ENCODE data around the gene EVPL. TPM values are rescaled to one million over a fixed set of nuclear protein-coding genes. Genes with fewer than 3 reads are reported as not detected.

The EVPL gene
- total and polyA plus RNA-seq, 8 donors, result 1.2 to 105 (median 9.0) TPM

GRCh38 chr17:75994802-75995370, 32.2 kb downstream of the EVPL start:
- Histone ChIP-seq H3K27ac (no peak overlapping the region), H3K4me3 (no peak overlapping the region), H3K4me1 (peaks cover 11 to 34% (median 27%) of the 10 kb centered on the region in 4 donors), H3K27me3 (no peaks in the 10 kb centered on the region), H3K9me3 (no peaks in the 10 kb centered on the region), H3K36me3 (peaks cover 11 to 53% (median 41%) of the 10 kb centered on the region in 4 donors)
- no peak for TF ChIP-seq EP300 (IDR thresholded peaks at IDR 0.05)
- TF ChIP-seq POLR2A (IDR thresholded peaks at IDR 0.05), result no peak
- no peak for TF ChIP-seq POLR2AphosphoS5 (IDR thresholded peaks at IDR 0.05)
- no peak for TF ChIP-seq CTCF (IDR thresholded peaks at IDR 0.05)
- DNase-seq, result no peak
- intact Hi-C loops (cut with DNase I; ENCODE audit: low total_unique reads), result no loop called here
- WGBS, 5 donors, result 83 to 98% (median 93%) methylated on average over 5 of the region's 5 CpGs

GRCh38 chr17:75991396-75991795, 35.7 kb downstream of the EVPL start:
- Histone ChIP-seq H3K4me1 (peaks cover 0 to 7% (median under 1%) of the 10 kb centered on the region in 4 donors), H3K36me3 (peaks cover 11 to 69% (median 52%) of the 10 kb centered on the region in 4 donors), H3K27me3 (no peaks in the 10 kb centered on the region), H3K4me3 (no peak overlapping the region), H3K9me3 (no peaks in the 10 kb centered on the region), H3K27ac (no peak overlapping the region)
- DNase-seq, result no peak
- no peak for TF ChIP-seq POLR2AphosphoS5 (IDR thresholded peaks at IDR 0.05)
- TF ChIP-seq EP300 (IDR thresholded peaks at IDR 0.05), result no peak
- no peak for TF ChIP-seq POLR2A (IDR thresholded peaks at IDR 0.05)
- TF ChIP-seq CTCF (IDR thresholded peaks at IDR 0.05), result no peak
- 92 to 98% (median 94%) methylated on average over 8 to 9 of the region's 9 CpGs for WGBS, 5 donors
- intact Hi-C loops (cut with DNase I; ENCODE audit: low total_unique reads), result no loop called here

DNA sequence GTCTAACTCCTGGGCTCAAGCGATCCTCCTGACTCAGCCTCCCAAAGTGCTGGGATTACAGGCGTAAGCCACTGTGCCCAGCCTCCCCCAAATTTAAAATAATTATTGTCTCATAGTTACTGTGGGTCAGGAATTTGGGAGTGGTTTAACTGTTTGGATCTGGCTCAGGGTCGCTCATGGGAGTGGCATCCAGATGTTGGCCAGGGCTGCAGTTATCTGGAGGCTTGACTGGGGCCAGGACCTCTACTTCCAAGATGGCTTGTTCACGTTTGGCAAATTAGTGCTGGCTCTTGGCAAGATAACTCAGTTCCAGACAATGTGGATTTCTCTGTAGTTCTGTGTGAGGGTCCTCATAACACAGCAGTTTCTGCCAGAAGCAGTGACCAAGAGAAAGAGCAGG, 40.1 kb downstream of the EVPL start:
- H3K4me1 ChIP-seq, result peaks cover 4 to 28% (median 16%) of the 10 kb centered on the region in 4 donors
- no peak overlapping the region for H3K27ac ChIP-seq
- 70 to 82% (median 71%) methylated on average over 4 of the region's 4 CpGs for WGBS, 5 donors
- no peak overlapping the region for H3K4me3 ChIP-seq
- no peaks in the 10 kb centered on the region for H3K27me3 ChIP-seq
- TF ChIP-seq EP300 (IDR thresholded peaks at IDR 0.05), result no peak
- TF ChIP-seq POLR2AphosphoS5 (IDR thresholded peaks at IDR 0.05), result no peak
- TF ChIP-seq CTCF (IDR thresholded peaks at IDR 0.05), result no peak
- no peak for TF ChIP-seq POLR2A (IDR thresholded peaks at IDR 0.05)
- no peak for DNase-seq
- intact Hi-C loops (cut with DNase I; ENCODE audit: low total_unique reads), result no loop called here
- no peaks in the 10 kb centered on the region for H3K9me3 ChIP-seq
- peaks cover 0 to 33% (median 24%) of the 10 kb centered on the region in 4 donors for H3K36me3 ChIP-seq

DNA sequence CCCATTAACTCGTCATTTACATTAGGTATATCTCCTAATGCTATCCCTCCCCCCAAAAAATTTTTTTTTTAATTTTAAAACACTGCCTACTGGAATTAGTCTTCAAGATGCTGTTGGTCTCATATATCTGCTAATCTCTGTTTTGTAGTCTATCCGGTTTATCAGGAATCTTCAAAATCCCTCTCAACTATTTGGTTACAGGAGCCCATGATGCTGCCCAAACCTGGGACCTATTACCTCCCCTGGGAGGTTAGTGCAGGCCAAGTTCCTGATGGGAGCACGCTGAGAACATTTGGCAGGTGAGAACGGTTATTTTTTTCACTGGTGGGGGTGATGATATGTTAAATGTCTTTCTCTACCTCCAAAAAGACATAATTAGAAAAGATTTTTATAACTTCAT, 41.1 kb downstream of the EVPL start:
- no peak for DNase-seq

More for the DNA sequence above, 41.1 kb downstream of the EVPL start:
- peaks cover 4 to 39% (median 20%) of the 10 kb centered on the region in 4 donors for H3K4me1 ChIP-seq
- H3K27me3 ChIP-seq, result no peaks in the 10 kb centered on the region
- peaks cover 0 to 22% (median 14%) of the 10 kb centered on the region in 4 donors for H3K36me3 ChIP-seq
- H3K9me3 ChIP-seq, result no peaks in the 10 kb centered on the region
- intact Hi-C loops (cut with DNase I; ENCODE audit: low total_unique reads), result no loop called here
- 90 to 96% (median 94%) methylated on average over 4 of the region's 4 CpGs for WGBS, 5 donors
- H3K27ac ChIP-seq, result no peak overlapping the region
- no peak for TF ChIP-seq POLR2A (IDR thresholded peaks at IDR 0.05)
- no peak for TF ChIP-seq POLR2AphosphoS5 (IDR thresholded peaks at IDR 0.05)
- no peak for TF ChIP-seq CTCF (IDR thresholded peaks at IDR 0.05)
- no peak for TF ChIP-seq EP300 (IDR thresholded peaks at IDR 0.05)
- no peak overlapping the region for H3K4me3 ChIP-seq

Measured in stomach (tissue), 9 donors.